ENCODE results near the gene GRIK4. TPM values are rescaled to one million over a fixed set of nuclear protein-coding genes. Genes with fewer than 3 reads are reported as not detected.

The GRIK4 gene
- total and polyA plus RNA-seq, 2 of the 4 experiments (the other 2 are of a cell fraction), result 0.18 to 0.38 TPM

GRCh38 chr11:120739780-120740179 is 228.2 kb downstream of the GRIK4 start:
- no peaks in the 10 kb centered on the region for H4K20me1 ChIP-seq (ENCODE audit: insufficient read depth, low read length)
- ChIA-PET CTCF (no interaction called here), POLR2A (ENCODE audit: unreplicated experiment) (no interaction called here)
- no peak overlapping the region for H3K18ac ChIP-seq (ENCODE audit: low read depth, low read length)
- no peak overlapping the region for H2BK120ac ChIP-seq (ENCODE audit: low read depth, low read length)
- no peak overlapping the region for H4K8ac ChIP-seq (ENCODE audit: low read depth in 2 of 2, low read length in 2 of 2)
- intact Hi-C loops (cut with micrococcal nuclease) (no loop called here), dilution Hi-C loops (cut with HindIII; ENCODE audit: low sequenced_read_pairs, unreplicated experiment) (no loop called here), in situ Hi-C loops (cut with MboI; ENCODE audit: low sequenced_read_pairs) (no loop called here)
- no peak for DNase-seq
- H3K79me1 ChIP-seq (ENCODE audit: low read depth in 1 of 2, low read length in 2 of 2), result no peaks in the 10 kb centered on the region
- no peak overlapping the region for H2BK20ac ChIP-seq (ENCODE audit: low read depth, low read length)
- H4K5ac ChIP-seq (ENCODE audit: low read depth, low read length), result no peak overlapping the region
- H3K4me1 ChIP-seq (ENCODE audit: control insufficient read depth, insufficient read depth, low read length), result no peaks in the 10 kb centered on the region
- no peak overlapping the region for H2BK15ac ChIP-seq (ENCODE audit: low read depth, low read length)
- no peaks in the 10 kb centered on the region; the same call in 1 of the 2 replicates for H3K9me1 ChIP-seq (ENCODE audit: insufficient read depth, low read length)
- no peak overlapping the region for H2BK5ac ChIP-seq (ENCODE audit: low read depth, low read length, poor library complexity, severe bottlenecking)
- no peak overlapping the region for H2AFZ ChIP-seq (replicated peaks; ENCODE audit: low read length, poor library complexity)
- no peak for TF ChIP-seq SMC3 (IDR thresholded peaks at IDR 0.05; ENCODE audit: low read depth, low read length)
- no peak for TF ChIP-seq RAD21 (IDR thresholded peaks at IDR 0.05; ENCODE audit: low read length)
- no peak for TF ChIP-seq CEBPB (IDR thresholded peaks at IDR 0.05; ENCODE audit: low read depth, low read length)
- no peak for TF ChIP-seq NFE2L2 (IDR thresholded peaks at IDR 0.05; ENCODE audit: low read depth, low read length)
- no peak for TF ChIP-seq RFX5 (IDR thresholded peaks at IDR 0.05; ENCODE audit: low read depth, low read length)
- no peak for TF ChIP-seq MAFK (IDR thresholded peaks at IDR 0.05; ENCODE audit: low read depth, low read length)
- TF ChIP-seq MAZ (IDR thresholded peaks at IDR 0.05; ENCODE audit: borderline replicate concordance, low read depth, low read length), result no peak
- no peak for TF ChIP-seq MXI1 (IDR thresholded peaks at IDR 0.05; ENCODE audit: borderline replicate concordance, low read depth, low read length)
- no peak for TF ChIP-seq POLR2A (IDR thresholded peaks at IDR 0.05; ENCODE audit: low read depth, low read length)
- no peak for TF ChIP-seq CTCF (conservative IDR thresholded peaks at IDR 0.05; ENCODE audit: low read depth, low read length)
- no peak for TF ChIP-seq FOS (IDR thresholded peaks at IDR 0.05; ENCODE audit: low read depth, low read length)
- no peak for TF ChIP-seq BHLHE40 (IDR thresholded peaks at IDR 0.05; ENCODE audit: low read depth, low read length)
- TF ChIP-seq, protein P1, sequence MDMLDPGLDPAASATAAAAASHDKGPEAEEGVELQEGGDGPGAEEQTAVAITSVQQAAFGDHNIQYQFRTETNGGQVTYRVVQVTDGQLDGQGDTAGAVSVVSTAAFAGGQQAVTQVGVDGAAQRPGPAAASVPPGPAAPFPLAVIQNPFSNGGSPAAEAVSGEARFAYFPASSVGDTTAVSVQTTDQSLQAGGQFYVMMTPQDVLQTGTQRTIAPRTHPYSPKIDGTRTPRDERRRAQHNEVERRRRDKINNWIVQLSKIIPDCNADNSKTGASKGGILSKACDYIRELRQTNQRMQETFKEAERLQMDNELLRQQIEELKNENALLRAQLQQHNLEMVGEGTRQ (IDR thresholded peaks at IDR 0.05; ENCODE audit: low read depth, low read length), result no peak
- no peak for TF ChIP-seq CHD1 (IDR thresholded peaks at IDR 0.05; ENCODE audit: low read depth, low read length)
- no peak for TF ChIP-seq RCOR1 (IDR thresholded peaks at IDR 0.05; ENCODE audit: insufficient replicate concordance, low read length)
- no peak for TF ChIP-seq ELK1 (IDR thresholded peaks at IDR 0.05; ENCODE audit: borderline replicate concordance, low read depth, low read length)
- ATAC-seq (ENCODE audit: low read depth), result no peak
- WGBS, 2 experiments (ENCODE audit: extremely low coverage in 2 of 2, insufficient read length in 1 of 2), result no CpG with 5 or more reads among the region's 3 CpGs
- no peak overlapping the region for H2AK9ac ChIP-seq (replicated peaks; ENCODE audit: low read depth, low read length, poor library complexity)
- H3K14ac ChIP-seq (replicated peaks; ENCODE audit: low read depth, low read length), result no peak overlapping the region
- BruUV-seq (replicated peaks), result no TSS peak
- H3K4me3 ChIP-seq (ENCODE audit: insufficient read depth, low read depth, low read length), result no peak overlapping the region
- H3K9me3 ChIP-seq (ENCODE audit: control insufficient read depth, insufficient read depth, low read length), result no peaks in the 10 kb centered on the region
- H3K36me3 ChIP-seq (ENCODE audit: control insufficient read depth, insufficient read depth, low read length), result no peaks in the 10 kb centered on the region
- H3K27me3 ChIP-seq (ENCODE audit: control insufficient read depth, insufficient read depth, low read length), result peaks cover 2% of the 10 kb centered on the region; the same call in 1 of the 2 replicates
- H3K56ac ChIP-seq (ENCODE audit: extremely low read depth, insufficient read depth, low read length), result no peak overlapping the region
- H3K23ac ChIP-seq (ENCODE audit: low read depth, low read length), result no peak overlapping the region
- H3K9ac ChIP-seq (ENCODE audit: low read depth, low read length), result no peak overlapping the region
- no peak overlapping the region for H3K4me2 ChIP-seq (ENCODE audit: low read depth, low read length)
- no peak overlapping the region for H2AK5ac ChIP-seq (ENCODE audit: low read depth, low read length)
- no peak overlapping the region for H4K91ac ChIP-seq (ENCODE audit: insufficient read depth, low read depth, low read length)
- no peak overlapping the region for H3K27ac ChIP-seq (ENCODE audit: insufficient read depth, low read length)
- H3K4ac ChIP-seq (ENCODE audit: low read depth, low read length), result no peak overlapping the region
